ENCODE data around the gene EPHA2.
"Not testable (repeated sequence)": the region's sequence is repeated elsewhere in the genome, so short reads cannot be mapped to it uniquely, and the experiment has no call there.

The EPHA2 gene

GRCh38 chr1:16183765-16184556 is 28.1 kb upstream of the EPHA2 start:
- no peak for DNase-seq (ENCODE audit: low read depth)

DNA sequence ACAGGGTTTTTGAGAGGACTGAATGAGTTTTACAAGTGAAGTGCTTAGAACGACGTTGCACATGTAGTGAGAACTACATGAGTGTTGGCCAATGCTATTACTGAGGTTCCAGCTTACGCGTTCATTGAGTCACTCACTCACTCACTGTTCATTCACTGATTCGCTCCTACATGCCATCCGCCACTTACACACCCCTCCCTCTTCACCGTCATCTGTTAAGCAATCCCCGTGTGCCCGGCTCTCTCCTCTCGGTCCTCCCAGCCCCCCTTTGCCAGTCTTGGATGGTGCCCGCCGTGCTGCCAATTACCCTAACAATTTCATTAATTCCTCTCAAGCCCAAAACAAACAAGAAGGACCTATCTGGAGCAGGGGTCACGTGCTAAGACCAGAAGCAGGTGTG is 27.3 kb upstream of the EPHA2 start:
- DNase-seq (ENCODE audit: low read depth), result no peak

DNA sequence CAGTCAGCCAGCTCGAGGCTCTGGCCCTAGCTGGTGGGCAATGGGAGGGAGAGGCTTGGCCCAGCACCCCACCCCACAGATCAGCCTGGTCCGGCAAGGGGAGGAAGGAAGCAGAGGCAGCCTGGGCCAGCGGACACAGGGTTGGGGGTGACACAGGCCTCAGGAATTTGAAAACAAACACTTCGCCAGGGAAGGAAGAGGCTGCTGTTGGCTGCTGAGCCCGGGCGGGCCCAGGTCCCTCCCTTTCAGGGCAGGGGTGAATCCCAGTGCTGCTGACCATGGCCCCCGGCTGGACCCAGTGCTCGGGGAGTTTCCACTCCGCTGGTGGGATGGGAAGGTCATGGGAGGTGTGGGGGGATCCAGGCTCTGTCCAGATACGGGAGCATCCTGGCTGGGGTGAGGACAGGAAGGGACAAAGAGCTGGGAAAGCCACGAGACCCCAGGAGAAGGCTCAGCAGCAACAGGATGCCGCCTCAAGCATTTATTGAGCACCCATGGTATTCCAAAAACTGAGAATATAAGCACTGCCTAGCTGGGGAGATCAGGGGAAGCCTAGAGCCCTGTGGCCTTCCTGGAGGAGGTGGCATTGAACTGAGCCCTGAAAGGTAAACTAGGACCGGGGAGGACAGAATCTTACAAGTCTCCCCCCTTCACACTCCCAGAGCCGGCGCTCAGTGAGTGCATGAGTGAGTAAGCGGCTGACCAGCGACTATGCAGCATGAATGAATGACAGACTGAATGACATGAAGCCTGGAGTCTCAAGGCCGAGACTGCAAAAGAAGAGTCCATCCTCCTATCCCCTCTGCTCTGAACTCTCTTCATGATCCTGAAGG is 26.2 kb upstream of the EPHA2 start:
- peak; percentile 93 for DNase-seq (ENCODE audit: low read depth)

DNA sequence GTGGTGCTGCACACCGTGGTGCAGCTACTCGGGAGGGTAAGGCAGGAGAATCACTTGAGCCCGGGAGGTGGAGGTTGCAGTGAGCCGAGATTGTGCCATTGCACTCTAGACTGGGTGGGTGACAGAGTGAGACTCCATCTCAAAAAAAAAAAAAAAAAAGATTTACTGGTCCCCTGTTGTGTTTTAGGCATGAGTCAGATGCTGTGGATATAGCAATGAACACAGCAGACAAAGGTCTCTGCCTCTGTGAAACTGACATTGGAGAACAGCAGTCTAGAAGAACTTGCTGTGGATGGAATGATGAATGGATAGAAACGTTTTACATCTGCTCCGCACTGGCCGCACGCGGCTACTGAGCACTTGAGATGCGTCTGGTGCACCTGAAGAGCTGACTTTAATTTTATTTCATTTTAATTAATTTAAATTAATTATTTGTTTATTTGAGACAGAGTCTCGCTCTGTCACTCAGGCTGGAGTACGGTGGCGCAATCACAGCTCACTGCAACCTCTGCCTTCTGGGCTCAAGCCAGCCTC is 24.5 kb upstream of the EPHA2 start:
- DNase-seq (ENCODE audit: low read depth), result no peak

DNA sequence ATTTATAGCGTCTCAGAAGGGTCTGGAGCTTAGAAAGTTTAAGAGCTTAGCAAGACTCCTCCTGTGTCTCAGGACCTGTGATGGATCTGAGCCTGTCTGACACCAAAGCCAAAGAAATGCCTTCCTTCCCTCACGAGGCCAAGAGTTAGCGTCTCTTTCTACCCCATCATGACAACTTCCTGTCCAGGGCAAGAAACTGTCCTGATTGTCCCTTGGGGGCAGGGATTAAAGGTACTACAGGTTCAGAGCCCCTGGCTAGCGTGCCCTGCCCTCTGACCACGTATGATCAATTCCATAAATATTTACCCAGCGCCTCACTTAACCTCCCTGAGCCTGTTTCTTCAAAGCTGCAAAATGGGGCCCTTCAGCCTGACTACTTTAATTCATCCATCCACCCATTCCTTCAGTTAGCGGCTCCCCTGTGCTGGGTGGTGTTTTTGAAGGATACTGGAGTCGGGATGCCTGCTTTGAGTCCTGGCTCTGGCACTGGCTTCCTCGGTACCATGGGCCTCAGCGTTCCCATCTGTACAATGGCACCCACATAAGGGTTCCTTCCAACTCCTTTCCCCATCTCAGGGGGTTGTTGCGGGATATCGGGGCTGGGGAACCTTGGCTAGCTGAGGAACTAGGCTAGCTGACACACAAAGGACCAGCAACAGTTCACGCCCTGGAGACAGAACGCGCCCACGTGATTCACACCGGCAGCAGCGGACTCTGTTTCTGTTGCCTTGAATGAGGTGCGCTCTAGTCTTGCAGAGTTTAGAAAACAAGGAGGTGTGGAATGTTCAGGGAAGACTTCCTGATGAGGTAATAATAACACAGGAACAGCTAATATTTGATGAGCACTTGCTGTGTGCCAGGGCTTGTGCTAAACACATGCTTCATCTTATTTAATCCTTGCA is 23.0 kb upstream of the EPHA2 start:
- no peak for DNase-seq (ENCODE audit: low read depth)

DNA sequence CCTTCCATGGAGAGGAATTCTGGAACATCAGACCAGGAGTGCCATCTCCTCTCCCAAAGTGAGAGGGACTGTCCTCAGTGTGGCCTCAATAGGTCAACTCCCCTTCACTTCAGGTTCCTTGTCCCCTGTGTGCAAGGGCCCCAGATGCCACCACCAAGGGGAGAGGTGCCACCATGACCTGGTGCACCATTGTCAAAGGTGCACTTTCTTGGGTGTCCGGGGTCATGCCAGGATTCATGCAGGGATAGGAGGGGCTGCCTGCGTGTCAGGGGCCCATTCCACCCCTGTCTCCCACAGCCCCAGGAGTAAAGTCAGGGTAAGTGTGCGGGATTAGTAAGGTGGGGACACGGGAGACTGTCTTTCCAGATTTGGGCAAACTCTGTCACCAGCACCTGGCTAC is 21.4 kb upstream of the EPHA2 start:
- no peak for DNase-seq (ENCODE audit: low read depth)

- no peak for DNase-seq (ENCODE audit: low read depth)
Observed at GRCh38 chr1:16176653-16177052, 20.8 kb upstream of the EPHA2 start.

DNA sequence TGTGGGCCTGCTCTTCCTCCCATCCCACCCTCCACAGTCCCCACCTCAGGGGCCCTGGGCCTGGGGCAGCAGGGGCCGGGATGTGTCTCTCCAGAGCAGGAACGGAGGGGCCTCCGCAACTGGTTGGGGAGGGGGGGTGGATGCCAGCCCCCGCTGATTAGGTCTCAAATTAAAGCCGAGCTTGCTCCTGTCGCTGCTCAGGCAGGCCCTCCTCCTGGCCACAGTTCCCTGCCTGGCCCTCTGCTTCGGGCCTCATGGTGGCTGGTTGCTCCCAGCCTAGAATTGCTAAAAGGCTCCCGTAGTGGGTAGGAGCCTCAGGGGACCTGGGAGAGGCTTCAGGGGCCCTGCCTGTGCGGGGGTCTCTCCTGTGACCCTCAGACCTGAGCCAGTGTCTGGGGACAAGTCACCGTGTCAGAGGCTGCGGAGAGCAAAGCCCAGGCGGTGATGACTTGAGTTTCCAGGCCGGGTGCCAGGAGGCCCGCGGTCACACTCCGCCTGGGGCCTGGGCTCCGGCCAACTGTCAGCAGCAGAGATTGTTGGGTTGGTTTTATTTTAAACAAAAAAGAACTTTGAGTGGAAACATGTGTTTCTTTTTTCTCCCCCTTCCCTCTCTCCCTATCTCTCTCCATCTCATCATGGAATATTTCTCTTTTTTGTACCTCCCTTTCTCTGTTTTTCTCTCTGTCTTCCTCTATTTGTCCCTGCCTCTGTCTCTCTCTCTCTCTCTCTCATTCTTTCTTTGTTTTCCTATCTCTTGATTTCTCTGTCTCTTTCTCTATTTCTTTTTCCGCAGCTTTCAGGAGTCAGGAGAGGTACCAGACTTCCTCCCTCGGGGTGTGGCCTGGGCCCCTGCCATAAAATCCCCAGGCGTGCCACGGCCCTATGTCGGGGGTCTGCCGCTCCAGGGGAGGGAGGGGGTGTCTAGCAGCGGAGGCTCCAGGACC is 20.0 kb upstream of the EPHA2 start:
- DNase-seq (ENCODE audit: low read depth), result no peak

- no peak for DNase-seq (ENCODE audit: low read depth)
Observed at GRCh38 chr1:16174886-16175598, 19.2 kb upstream of the EPHA2 start.

DNA sequence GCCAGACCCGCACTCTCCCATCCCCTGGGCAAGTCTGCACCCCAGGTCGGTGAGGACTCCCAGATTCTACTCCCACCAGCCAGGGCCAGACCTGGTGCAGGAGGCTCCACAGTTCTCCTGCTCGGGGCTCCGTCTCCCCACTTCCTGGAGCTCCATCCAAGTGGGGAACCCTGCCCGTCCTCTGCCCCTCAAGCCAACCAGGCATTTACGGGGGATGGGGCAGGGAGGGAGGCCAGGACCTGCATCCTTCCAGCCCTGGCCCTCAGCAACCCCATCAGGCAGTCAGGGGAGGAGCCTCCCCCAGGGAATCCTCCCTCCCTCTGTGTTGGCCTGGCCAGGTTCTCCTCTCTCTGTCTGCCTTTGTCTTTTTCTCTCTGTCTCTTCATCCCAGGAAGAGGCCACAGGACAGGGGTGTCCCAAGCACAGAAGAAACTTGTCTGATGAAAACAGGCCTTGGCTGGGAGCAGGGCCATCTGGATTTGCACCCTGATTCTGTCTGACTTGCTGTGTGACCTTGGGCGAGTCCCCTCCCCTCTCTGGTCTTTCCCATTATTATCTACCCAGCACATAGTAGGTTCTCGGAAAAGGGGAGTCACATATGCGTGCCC is 18.5 kb upstream of the EPHA2 start:
- DNase-seq (ENCODE audit: low read depth), result no peak

GRCh38 chr1:16173447-16174260 is 17.8 kb upstream of the EPHA2 start:
- DNase-seq (ENCODE audit: low read depth), result peak; percentile 91

GRCh38 chr1:16172964-16173446 is 17.1 kb upstream of the EPHA2 start:
- peak; percentile 76 for DNase-seq (ENCODE audit: low read depth)

GRCh38 chr1:16172218-16172830 is 16.5 kb upstream of the EPHA2 start:
- no peak for DNase-seq (ENCODE audit: low read depth)

GRCh38 chr1:16171314-16172151 is 15.7 kb upstream of the EPHA2 start:
- DNase-seq (ENCODE audit: low read depth), result no peak

GRCh38 chr1:16170283-16170673 is 14.4 kb upstream of the EPHA2 start:
- DNase-seq (ENCODE audit: low read depth), result no peak

GRCh38 chr1:16168622-16169360 is 12.9 kb upstream of the EPHA2 start:
- DNase-seq (ENCODE audit: low read depth), result no peak

- DNase-seq (ENCODE audit: low read depth), result not testable (repeated sequence)
Observed at GRCh38 chr1:16168144-16168495, 12.3 kb upstream of the EPHA2 start.
